ENCODE results near the gene PBX1. TPM values are rescaled to one million over a fixed set of nuclear protein-coding genes. Genes with fewer than 3 reads are reported as not detected.

The PBX1 gene
- total RNA-seq, 4 donors from 2014 or later, result 89.6 to 138 (median 112) TPM

- Histone ChIP-seq H3K4me1 (peaks cover 42 to 98% (median 94%) of the 10 kb centered on the region in 4 donors), H3K27ac (replicated peaks in 1 of 4) (peak overlapping the region; percentile 81 to 90 (median 88)), H3K27me3 (no peaks in the 10 kb centered on the region), H3K36me3 (peaks cover 0 to 12% (median 2%) of the 10 kb centered on the region in 4 donors), H3K4me3 (peak overlapping the region; percentile 48 to 55 (median 50)), H3K9me3 (no peaks in the 10 kb centered on the region)
- DNase-seq (ENCODE audit: extremely low spot score), result no peak
- TF ChIP-seq POLR2A (IDR thresholded peaks at IDR 0.05; ENCODE audit: low read depth), result no peak
- no peak for TF ChIP-seq CTCF (IDR thresholded peaks at IDR 0.05)
- no peak for TF ChIP-seq EP300 (IDR thresholded peaks at IDR 0.05)
- TF ChIP-seq POLR2AphosphoS5 (IDR thresholded peaks at IDR 0.05), result no peak
- WGBS, result 40% methylated on average over 45 of the region's 66 CpGs
- intact Hi-C loops (cut with DNase I), result no loop called here
Measured at GRCh38 chr1:164576291-164577271, 17.6 kb downstream of the PBX1 start.

DNA sequence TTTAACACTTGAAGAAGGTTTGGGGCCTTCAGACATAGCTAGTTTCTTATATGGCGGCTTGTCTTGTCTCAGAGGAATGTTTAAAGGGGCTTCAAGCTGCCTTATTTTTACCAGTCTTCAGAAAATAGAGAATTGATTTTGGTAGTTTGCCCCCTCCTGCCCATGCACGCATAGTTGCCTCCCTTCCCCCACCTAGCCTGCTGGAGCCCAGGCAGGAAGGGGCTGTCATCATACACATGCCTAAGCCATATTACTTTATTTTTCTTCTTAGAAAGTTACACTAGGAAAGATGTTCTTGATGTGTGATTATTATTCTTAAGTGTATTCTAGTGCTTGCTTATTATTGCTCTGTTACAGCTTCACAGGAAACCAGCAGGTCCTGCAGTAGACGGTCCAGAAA lies 18.3 kb downstream of the PBX1 start:
- DNase-seq (ENCODE audit: extremely low spot score), result no peak
- 45% methylated on average over 3 of the region's 3 CpGs for WGBS
- Histone ChIP-seq H3K9me3 (no peaks in the 10 kb centered on the region), H3K4me3 (peak overlapping the region; percentile 48 to 55 (median 50)), H3K27ac (replicated peaks in 1 of 4) (peak overlapping the region; percentile 81 to 90 (median 88)), H3K27me3 (no peaks in the 10 kb centered on the region), H3K36me3 (peaks cover 0 to 12% (median 2%) of the 10 kb centered on the region in 4 donors), H3K4me1 (peaks cover 40 to 98% (median 91%) of the 10 kb centered on the region in 4 donors)
- intact Hi-C loops (cut with DNase I), result no loop called here
- TF ChIP-seq CTCF (IDR thresholded peaks at IDR 0.05) (no peak), EP300 (IDR thresholded peaks at IDR 0.05) (no peak), POLR2A (IDR thresholded peaks at IDR 0.05; ENCODE audit: low read depth) (no peak), POLR2AphosphoS5 (IDR thresholded peaks at IDR 0.05) (no peak)

- TF ChIP-seq EP300 (IDR thresholded peaks at IDR 0.05) (no peak), POLR2A (IDR thresholded peaks at IDR 0.05; ENCODE audit: low read depth) (no peak), POLR2AphosphoS5 (IDR thresholded peaks at IDR 0.05) (no peak), CTCF (IDR thresholded peaks at IDR 0.05) (no peak)
- 59% methylated on average over 4 of the region's 4 CpGs for WGBS
- Histone ChIP-seq H3K4me3 (no peak overlapping the region), H3K9me3 (no peaks in the 10 kb centered on the region), H3K4me1 (peaks cover 34 to 98% (median 91%) of the 10 kb centered on the region in 4 donors), H3K27me3 (no peaks in the 10 kb centered on the region), H3K27ac (replicated peaks in 1 of 4) (peak overlapping the region; percentile 81 to 90 (median 88)), H3K36me3 (peaks cover 0 to 12% (median 2%) of the 10 kb centered on the region in 4 donors)
- no peak for DNase-seq (ENCODE audit: extremely low spot score)
- intact Hi-C loops (cut with DNase I), result no loop called here
Measured at GRCh38 chr1:164578479-164579200, 19.7 kb downstream of the PBX1 start.

DNA sequence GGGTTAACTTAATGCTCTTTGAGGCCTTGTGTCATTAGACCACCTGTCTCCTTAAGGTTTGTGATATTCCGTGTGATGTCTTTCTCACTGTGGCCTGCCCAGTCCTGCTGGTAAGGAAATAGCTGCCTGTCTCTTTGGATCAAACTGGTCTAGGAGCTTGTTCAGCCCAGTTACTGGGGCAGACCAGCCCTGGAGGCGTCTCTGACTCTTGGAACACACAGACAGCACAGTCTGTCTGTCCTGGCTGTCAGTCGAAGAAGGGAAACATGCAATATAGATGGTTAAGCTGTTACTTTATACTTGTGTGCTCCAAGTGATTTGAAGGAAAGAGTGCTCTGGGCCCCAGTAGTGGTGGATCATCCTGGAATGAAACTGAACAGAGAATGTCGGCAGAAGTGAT lies 20.4 kb downstream of the PBX1 start:
- Histone ChIP-seq H3K27me3 (no peaks in the 10 kb centered on the region), H3K36me3 (peaks cover 0 to 12% (median 2%) of the 10 kb centered on the region in 4 donors), H3K4me1 (peaks cover 29 to 98% (median 90%) of the 10 kb centered on the region in 4 donors), H3K4me3 (peak overlapping the region in 1 of 4 donors; percentile 1), H3K9me3 (no peaks in the 10 kb centered on the region), H3K27ac (replicated peaks in 1 of 4) (peak overlapping the region; percentile 81 to 90 (median 88))
- intact Hi-C loops (cut with DNase I), result no loop called here
- no peak for TF ChIP-seq POLR2AphosphoS5 (IDR thresholded peaks at IDR 0.05)
- DNase-seq (ENCODE audit: extremely low spot score), result no peak
- WGBS, result 31% methylated on average over 4 of the region's 4 CpGs

DNA sequence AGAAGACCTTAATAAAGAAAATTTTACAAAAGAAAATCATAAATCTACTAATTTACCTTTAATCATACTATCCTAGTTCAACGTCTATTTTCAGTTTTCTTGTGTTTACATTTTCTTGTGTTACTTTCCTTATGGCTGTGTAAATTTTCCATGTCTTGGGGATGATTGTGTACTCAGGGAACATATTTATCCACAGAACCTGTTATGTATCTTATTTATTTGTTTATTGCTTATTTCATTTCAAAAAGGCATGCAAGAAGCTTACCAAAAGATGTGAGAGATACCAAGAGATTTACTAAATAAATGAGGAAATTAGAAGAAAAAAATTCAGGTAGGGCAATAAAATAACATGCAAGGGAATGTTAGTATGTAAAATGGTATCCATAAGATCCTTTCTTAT lies 22.8 kb downstream of the PBX1 start:
- no peak overlapping the region for H3K4me3 ChIP-seq
- intact Hi-C loops (cut with DNase I), result no loop called here
- H3K27me3 ChIP-seq, result no peaks in the 10 kb centered on the region
- peaks cover 34 to 98% (median 90%) of the 10 kb centered on the region in 4 donors for H3K4me1 ChIP-seq
- peak overlapping the region in 2 of 4 donors; percentile 89 to 90 for H3K27ac ChIP-seq (replicated peaks in 1 of 4)
- peaks cover 0 to 8% (median 2%) of the 10 kb centered on the region in 4 donors for H3K36me3 ChIP-seq
- DNase-seq (ENCODE audit: extremely low spot score), result no peak
- WGBS, result 39% methylated on average over 1 of the region's 1 CpG
- TF ChIP-seq EP300 (IDR thresholded peaks at IDR 0.05) (no peak), CTCF (IDR thresholded peaks at IDR 0.05) (no peak), POLR2AphosphoS5 (IDR thresholded peaks at IDR 0.05) (no peak), POLR2A (IDR thresholded peaks at IDR 0.05; ENCODE audit: low read depth) (no peak)
- H3K9me3 ChIP-seq, result no peaks in the 10 kb centered on the region
